Activated T-helper 1 cell treated with anti-CD3 and anti-CD28 coated beads, Interleukin-2, amount 50 U/mL, for 16 hours (primary cell): Measurements from ENCODE around the gene ZNF385C.

ENCODE experiments used
- DNase-seq, 2 donors: peaks; one replicate each; pipeline ENCODE4 v3.0.0-alpha.2; 2020; ENCODE audit warnings: low read depth in 1 of 2, low spot score in 1 of 2

ZNF385C gene

GRCh38 chr17:42125565-42125964 is 27.3 kb upstream of the ZNF385C start:
- DNase-seq, result no peak

- no peak for DNase-seq
Measured at GRCh38 chr17:42124256-42124655, 26.0 kb upstream of the ZNF385C start.

GRCh38 chr17:42122371-42123303 is 24.4 kb upstream of the ZNF385C start, which contains the start of gene HSPB9:
Gene HSPB9, plus strand, starts transcription at chr17:42122804. Its CDS starts 47 bp downstream, at chr17:42122851.
- DNase-seq, result no peak

- peak; percentile 45 to 61 for DNase-seq
Measured at GRCh38 chr17:42120770-42121769, 22.8 kb upstream of the ZNF385C start, which contains the start of gene KAT2A. Gene KAT2A, minus strand, starts transcription at chr17:42121367. Its CDS starts 63 bp downstream, at chr17:42121304.

- DNase-seq, result no peak
Measured at GRCh38 chr17:42120161-42120769, 22.0 kb upstream of the ZNF385C start.

- DNase-seq, result no peak
Measured at GRCh38 chr17:42119301-42119700, 21.0 kb upstream of the ZNF385C start.

GRCh38 chr17:42118545-42118944 is 20.3 kb upstream of the ZNF385C start:
- DNase-seq, result no peak

GRCh38 chr17:42118126-42118510 is 19.8 kb upstream of the ZNF385C start:
- no peak for DNase-seq

- no peak for DNase-seq
Measured at GRCh38 chr17:42117397-42118125, 19.3 kb upstream of the ZNF385C start.

- peak; percentile 61 for DNase-seq
Measured at GRCh38 chr17:42116705-42117396, 18.6 kb upstream of the ZNF385C start.

GRCh38 chr17:42114118-42114517 is 15.8 kb upstream of the ZNF385C start:
- DNase-seq, result no peak

- DNase-seq, result no peak
Measured at GRCh38 chr17:42113293-42114069, 15.2 kb upstream of the ZNF385C start.

- DNase-seq, result peak; percentile 46 to 63
Measured at GRCh38 chr17:42112552-42113176, 14.4 kb upstream of the ZNF385C start, which contains the start of gene DHX58. Gene DHX58, minus strand, starts transcription at chr17:42112714. Its CDS starts 822 bp downstream, at chr17:42111892.

GRCh38 chr17:42111871-42112551 is 13.7 kb upstream of the ZNF385C start:
- DNase-seq, result no peak

- no peak for DNase-seq
Measured at GRCh38 chr17:42111265-42111636, 13.0 kb upstream of the ZNF385C start.

GRCh38 chr17:42110301-42111264 is 12.3 kb upstream of the ZNF385C start:
- DNase-seq, result no peak

GRCh38 chr17:42109086-42109485 is 10.8 kb upstream of the ZNF385C start:
- DNase-seq, result no peak
